ENCODE data around the gene SLC25A46. TPM values are rescaled to one million over a fixed set of nuclear protein-coding genes. Genes with fewer than 3 reads are reported as not detected.

Gene SLC25A46
- total RNA-seq, 1 donor from 2014 or later: 54.9 TPM

DNA sequence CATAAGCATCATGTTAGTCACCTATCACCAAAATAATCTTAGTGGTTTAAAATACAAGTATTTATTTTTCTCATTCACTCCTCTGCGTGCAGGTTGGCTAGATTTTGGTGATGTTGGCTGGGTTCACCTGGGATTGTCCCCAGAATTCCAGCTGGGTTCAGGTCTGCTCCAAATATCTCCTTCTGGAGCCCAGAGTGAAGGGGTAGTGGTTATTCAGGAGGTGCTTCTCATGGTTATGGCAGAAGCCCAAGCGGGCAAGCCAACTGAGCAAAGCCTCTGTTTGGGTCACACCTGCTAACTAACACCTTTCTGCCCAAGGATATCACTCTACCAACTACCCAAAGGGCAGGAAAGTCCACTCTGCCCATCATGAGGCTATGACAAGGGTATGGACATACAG lies 4.7 kb upstream of the SLC25A46 start:
- DNase-seq (ENCODE audit: low read depth): no peak
- H3K36me3 ChIP-seq (ENCODE audit: control insufficient read depth, insufficient read depth, low read length): no peaks in the 10 kb centered on the region
- H3K27me3 ChIP-seq (ENCODE audit: control insufficient read depth, insufficient read depth, low read length): no peaks in the 10 kb centered on the region
- H3K4me3 ChIP-seq (ENCODE audit: low read depth, low read length): no peak overlapping the region
- TF ChIP-seq, protein P1, sequence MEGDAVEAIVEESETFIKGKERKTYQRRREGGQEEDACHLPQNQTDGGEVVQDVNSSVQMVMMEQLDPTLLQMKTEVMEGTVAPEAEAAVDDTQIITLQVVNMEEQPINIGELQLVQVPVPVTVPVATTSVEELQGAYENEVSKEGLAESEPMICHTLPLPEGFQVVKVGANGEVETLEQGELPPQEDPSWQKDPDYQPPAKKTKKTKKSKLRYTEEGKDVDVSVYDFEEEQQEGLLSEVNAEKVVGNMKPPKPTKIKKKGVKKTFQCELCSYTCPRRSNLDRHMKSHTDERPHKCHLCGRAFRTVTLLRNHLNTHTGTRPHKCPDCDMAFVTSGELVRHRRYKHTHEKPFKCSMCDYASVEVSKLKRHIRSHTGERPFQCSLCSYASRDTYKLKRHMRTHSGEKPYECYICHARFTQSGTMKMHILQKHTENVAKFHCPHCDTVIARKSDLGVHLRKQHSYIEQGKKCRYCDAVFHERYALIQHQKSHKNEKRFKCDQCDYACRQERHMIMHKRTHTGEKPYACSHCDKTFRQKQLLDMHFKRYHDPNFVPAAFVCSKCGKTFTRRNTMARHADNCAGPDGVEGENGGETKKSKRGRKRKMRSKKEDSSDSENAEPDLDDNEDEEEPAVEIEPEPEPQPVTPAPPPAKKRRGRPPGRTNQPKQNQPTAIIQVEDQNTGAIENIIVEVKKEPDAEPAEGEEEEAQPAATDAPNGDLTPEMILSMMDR (IDR thresholded peaks at IDR 0.05; ENCODE audit: insufficient read depth, low read length, poor library complexity, severe bottlenecking): no peak

DNA sequence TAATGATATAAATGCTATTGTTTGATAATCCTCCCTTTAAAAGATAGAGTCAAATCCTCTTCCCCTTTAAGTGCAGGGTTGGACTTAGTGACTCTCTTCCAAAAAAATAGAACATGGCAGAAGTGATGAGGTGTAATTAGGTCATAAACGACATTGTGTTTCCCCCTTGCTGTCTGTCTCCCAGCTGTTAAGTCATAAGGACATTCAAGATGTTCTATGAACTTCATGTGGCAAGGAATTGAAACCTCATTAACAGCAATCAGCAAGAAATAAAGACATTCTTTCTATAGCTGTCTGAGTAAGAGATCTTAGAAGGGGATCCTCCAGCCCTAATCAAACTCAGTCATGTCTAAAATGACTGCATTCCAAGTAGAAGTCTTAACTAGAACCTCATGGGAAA lies 3.3 kb upstream of the SLC25A46 start:
- TF ChIP-seq, protein P1 (IDR thresholded peaks at IDR 0.05; ENCODE audit: insufficient read depth, low read length, poor library complexity, severe bottlenecking): no peak
- no peak for DNase-seq (ENCODE audit: low read depth)
- Histone ChIP-seq H3K4me3 (ENCODE audit: low read depth, low read length) (no peak overlapping the region), H3K27me3 (ENCODE audit: control insufficient read depth, insufficient read depth, low read length) (no peaks in the 10 kb centered on the region), H3K36me3 (ENCODE audit: control insufficient read depth, insufficient read depth, low read length) (no peaks in the 10 kb centered on the region)

DNA sequence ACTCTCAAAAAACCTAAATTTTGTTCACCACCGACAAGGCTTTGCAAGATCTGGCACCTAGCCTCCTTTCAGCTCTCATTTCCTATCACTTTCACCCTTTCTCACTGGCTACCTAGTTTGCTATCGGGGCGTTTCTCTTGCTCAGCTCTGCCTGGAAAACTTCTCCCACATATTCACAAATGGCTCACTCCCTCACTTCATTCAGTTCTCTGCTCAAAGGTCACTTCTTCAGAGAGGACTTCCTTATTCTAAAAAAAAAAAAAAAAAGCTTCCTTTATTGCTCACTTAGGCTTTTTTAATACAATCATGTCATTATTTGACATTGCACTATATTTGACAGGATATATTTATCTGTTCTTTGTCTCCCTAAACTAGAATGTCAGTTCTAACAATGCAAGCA lies 2.1 kb upstream of the SLC25A46 start:
- H3K27me3 ChIP-seq (ENCODE audit: control insufficient read depth, insufficient read depth, low read length): no peaks in the 10 kb centered on the region
- no peaks in the 10 kb centered on the region for H3K36me3 ChIP-seq (ENCODE audit: control insufficient read depth, insufficient read depth, low read length)
- TF ChIP-seq, protein P1 (IDR thresholded peaks at IDR 0.05; ENCODE audit: insufficient read depth, low read length, poor library complexity, severe bottlenecking): no peak
- no peak overlapping the region for H3K4me3 ChIP-seq (ENCODE audit: low read depth, low read length)
- no peak for DNase-seq (ENCODE audit: low read depth)

DNA sequence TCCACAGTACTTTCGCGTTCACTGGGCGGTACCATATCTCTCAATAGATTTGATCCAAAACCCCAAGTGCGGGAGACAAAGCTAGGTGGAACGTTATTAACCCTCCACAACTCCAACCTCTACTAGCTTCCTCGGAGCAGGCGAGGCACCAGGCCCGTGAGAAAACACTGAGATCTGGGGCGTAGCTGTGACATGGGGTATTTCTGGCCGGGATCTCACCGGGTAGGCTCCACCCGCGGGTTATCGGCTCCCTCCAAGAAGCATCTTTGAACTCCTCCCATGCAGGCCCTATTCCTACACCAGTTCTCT lies 350 bp upstream of the SLC25A46 start:
- H3K36me3 ChIP-seq (ENCODE audit: control insufficient read depth, insufficient read depth, low read length): no peaks in the 10 kb centered on the region
- no peaks in the 10 kb centered on the region for H3K27me3 ChIP-seq (ENCODE audit: control insufficient read depth, insufficient read depth, low read length)
- DNase-seq (ENCODE audit: low read depth): no peak
- TF ChIP-seq, protein P1 (IDR thresholded peaks at IDR 0.05; ENCODE audit: insufficient read depth, low read length, poor library complexity, severe bottlenecking): no peak
- H3K4me3 ChIP-seq (ENCODE audit: low read depth, low read length): peak overlapping the region; percentile 85

DNA sequence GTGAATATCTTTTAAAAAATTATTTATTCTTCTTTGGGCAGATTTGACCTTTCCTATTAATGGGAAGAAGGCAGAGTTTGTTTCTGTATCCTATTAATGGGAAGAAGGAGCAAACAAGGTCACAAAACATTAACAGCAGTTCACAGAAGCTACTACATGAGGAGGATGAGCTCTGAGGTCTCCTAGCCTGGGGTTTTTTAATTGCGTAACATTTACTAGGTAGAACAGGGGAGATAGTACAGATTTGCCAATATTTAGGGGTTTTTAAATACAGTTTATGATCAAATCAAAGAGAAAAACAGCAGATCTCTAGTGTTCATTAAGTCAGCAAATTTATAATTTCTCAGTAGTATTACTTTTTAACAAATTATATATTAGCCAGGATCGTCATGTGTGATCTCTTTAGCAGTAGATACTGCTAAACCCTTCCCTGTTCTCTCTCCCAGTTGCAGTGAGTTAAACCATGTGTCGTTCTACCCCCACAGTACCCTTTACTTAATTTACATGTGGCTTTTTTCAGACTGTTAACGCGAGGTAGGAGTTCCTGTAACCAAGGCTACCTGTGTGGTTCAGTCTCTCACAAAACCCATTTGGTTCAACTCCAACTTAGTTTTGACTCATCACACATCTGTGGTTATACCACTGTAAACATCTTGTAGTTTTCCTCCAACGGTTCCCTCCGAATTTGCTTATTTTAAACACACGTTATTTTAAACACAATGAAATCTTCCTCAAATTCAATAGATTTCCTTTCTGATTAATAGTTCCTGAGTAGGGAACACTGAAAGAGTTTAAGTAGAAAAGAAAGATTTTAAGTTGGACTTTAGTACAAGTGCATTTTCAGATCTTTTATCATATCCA lies 13.3 kb downstream of the SLC25A46 start:
- H3K4me3 ChIP-seq (ENCODE audit: low read depth, low read length): no peak overlapping the region
- TF ChIP-seq, protein P1 (IDR thresholded peaks at IDR 0.05; ENCODE audit: insufficient read depth, low read length, poor library complexity, severe bottlenecking): no peak
- no peaks in the 10 kb centered on the region for H3K36me3 ChIP-seq (ENCODE audit: control insufficient read depth, insufficient read depth, low read length)
- DNase-seq (ENCODE audit: low read depth): no peak
- no peaks in the 10 kb centered on the region for H3K27me3 ChIP-seq (ENCODE audit: control insufficient read depth, insufficient read depth, low read length)

DNA sequence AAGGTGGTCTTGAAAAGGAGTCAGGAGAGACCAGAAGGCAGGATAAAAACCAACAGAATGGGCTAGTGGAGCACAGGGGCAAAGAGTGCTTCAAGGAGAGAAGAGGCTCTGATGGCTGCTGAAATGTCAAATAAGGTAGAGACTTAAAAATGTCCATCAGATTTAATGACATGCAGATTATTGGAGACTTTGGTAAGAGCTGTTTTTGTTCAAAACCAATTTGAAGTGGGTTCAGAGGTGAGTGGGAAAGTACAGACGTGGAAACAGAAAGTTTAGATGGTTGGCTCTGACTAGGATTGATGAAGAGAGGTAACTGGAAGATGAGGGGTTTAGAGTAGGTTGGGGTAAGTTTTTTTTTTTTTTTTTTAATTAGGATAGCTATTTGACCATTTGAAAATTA lies 14.1 kb downstream of the SLC25A46 start:
- H3K4me3 ChIP-seq (ENCODE audit: low read depth, low read length): no peak overlapping the region
- no peaks in the 10 kb centered on the region for H3K27me3 ChIP-seq (ENCODE audit: control insufficient read depth, insufficient read depth, low read length)
- no peak for DNase-seq (ENCODE audit: low read depth)
- H3K36me3 ChIP-seq (ENCODE audit: control insufficient read depth, insufficient read depth, low read length): no peaks in the 10 kb centered on the region
- TF ChIP-seq, protein P1 (IDR thresholded peaks at IDR 0.05; ENCODE audit: insufficient read depth, low read length, poor library complexity, severe bottlenecking): no peak
